Liver (tissue), 9 donors: ENCODE data around the gene SMYD3. TPM values are rescaled to one million over a fixed set of nuclear protein-coding genes. Genes with fewer than 3 reads are reported as not detected.
"Not testable (repeated sequence)": the region's sequence is repeated elsewhere in the genome, so short reads cannot be mapped to it uniquely, and the experiment has no call there.

Experiments
- DNase-seq: peaks from one replicate; pipeline ENCODE4 v3.0.0-alpha.2; 2017; ENCODE audit warnings: low spot score
- H3K27ac ChIP-seq, 2 donors: one replicate each; pipeline ENCODE4 v1.7.0; 2013; ENCODE audit warnings: inconsistent platforms in 2 of 2, low read length in 2 of 2, control low read depth in 1 of 2, low read depth in 1 of 2, mild to moderate bottlenecking in 1 of 2
- H3K27me3 ChIP-seq, 4 donors: one replicate each; pipeline versions ENCODE4 v1.6.1 to v1.7.0; 2013; ENCODE audit warnings: low read length in 3 of 4, inconsistent platforms in 1 of 4, mild to moderate bottlenecking in 1 of 4, moderate library complexity in 1 of 4; ENCODE audit not compliant: control insufficient read depth in 4 of 4, insufficient read depth in 4 of 4
- H3K36me3 ChIP-seq, 4 donors: one replicate each; pipeline versions ENCODE4 v1.6.1 to v1.7.0; 2013; ENCODE audit warnings: low read length in 3 of 4, mild to moderate bottlenecking in 3 of 4, low read depth in 1 of 4, moderate library complexity in 1 of 4; ENCODE audit not compliant: control insufficient read depth in 4 of 4, insufficient read depth in 3 of 4
- H3K4me1 ChIP-seq, 4 donors: one replicate each; pipeline versions ENCODE4 v1.6.1 to v1.7.0; 2013; ENCODE audit warnings: low read length in 3 of 4, mild to moderate bottlenecking in 3 of 4, moderate library complexity in 1 of 4; ENCODE audit not compliant: control insufficient read depth in 4 of 4, insufficient read depth in 4 of 4
- H3K4me3 ChIP-seq, 3 donors: one replicate each; pipeline versions ENCODE4 v1.6.1 to v1.7.0; 2013; ENCODE audit warnings: low read length in 3 of 3, control low read depth in 1 of 3, low read depth in 1 of 3, mild to moderate bottlenecking in 1 of 3
- H3K9ac ChIP-seq, 2 donors: one replicate each; pipeline ENCODE4 v1.7.0; 2013; ENCODE audit warnings: low read length in 2 of 2, mild to moderate bottlenecking in 2 of 2, moderate library complexity in 2 of 2, control low read depth in 1 of 2, low read depth in 1 of 2
- H3K9me3 ChIP-seq, 4 donors: one replicate each; pipeline versions ENCODE4 v1.6.1 to v1.7.0; 2013; ENCODE audit warnings: low read length in 3 of 4; ENCODE audit not compliant: control insufficient read depth in 4 of 4
- EGR1 ChIP-seq, 2 donors: IDR thresholded peaks; 2 replicates each; pipeline ENCODE4 v1.6.1; 2016 to 2018; ENCODE audit warnings: antibody characterized with exemption in 2 of 2, low read depth in 2 of 2
- FOXA2 ChIP-seq: IDR thresholded peaks from 2 replicates; pipeline ENCODE4 v1.6.1; 2016; ENCODE audit warnings: antibody characterized with exemption
- GABPA ChIP-seq, 2 donors: IDR thresholded peaks in 1 of 2; conservative IDR thresholded peaks in 1 of 2; 2 replicates each; pipeline ENCODE4 v1.6.1; 2016; ENCODE audit warnings: antibody characterized with exemption in 2 of 2, mild to moderate bottlenecking in 1 of 2, moderate library complexity in 1 of 2
- HNF4A ChIP-seq, 2 donors: conservative IDR thresholded peaks; 2 replicates each; pipeline ENCODE4 v1.6.1; 2016; ENCODE audit warnings: antibody characterized with exemption in 2 of 2, mild to moderate bottlenecking in 2 of 2
- HNF4G ChIP-seq: IDR thresholded peaks from 2 replicates; pipeline ENCODE4 v1.6.1; 2016; ENCODE audit warnings: antibody characterized with exemption
- JUND ChIP-seq, 2 donors: IDR thresholded peaks; 2 replicates each; pipeline ENCODE4 v1.6.1; 2016; ENCODE audit warnings: antibody characterized with exemption in 2 of 2
- MAX ChIP-seq: IDR thresholded peaks from 2 replicates; pipeline ENCODE4 v1.6.1; 2016; ENCODE audit warnings: antibody characterized with exemption
- NR2F2 ChIP-seq: IDR thresholded peaks from 2 replicates; pipeline ENCODE4 v1.6.1; 2016; ENCODE audit warnings: antibody characterized with exemption
- RAD21 ChIP-seq, 2 donors: IDR thresholded peaks; 2 replicates each; pipeline ENCODE4 v1.6.1; 2016; ENCODE audit warnings: antibody characterized with exemption in 2 of 2, mild to moderate bottlenecking in 2 of 2
- RXRA ChIP-seq, 2 donors: IDR thresholded peaks; 2 replicates each; pipeline ENCODE4 v1.6.1; 2017 to 2018; ENCODE audit warnings: antibody characterized with exemption in 2 of 2, mild to moderate bottlenecking in 1 of 2
- TAF1 ChIP-seq: conservative IDR thresholded peaks from 2 replicates; pipeline ENCODE4 v1.6.1; 2016; ENCODE audit warnings: antibody characterized with exemption, mild to moderate bottlenecking
- YY1 ChIP-seq: IDR thresholded peaks from 2 replicates; pipeline ENCODE4 v1.6.1; 2016; ENCODE audit warnings: antibody characterized with exemption, mild to moderate bottlenecking
- ZBTB33 ChIP-seq: IDR thresholded peaks from 2 replicates; pipeline ENCODE4 v1.6.1; 2016; ENCODE audit warnings: antibody characterized with exemption
- WGBS: extraction: QIAGEN DNeasy Blood & Tissue Kit; methylation state at CpG from one replicate; pipeline ENCODE4 v1.1.7; 2013; 5-methylcytosine and 5-hydroxymethylcytosine counted together
- polyA plus RNA-seq, 2 donors: library from polyadenylated mRNA; stranded (reverse) in 1 of 2; unstranded in 1 of 2; fragments of 200-250 nt in 1 of 2; fragments of >200 nt in 1 of 2; fragmentation: Nextera tagmentation in 1 of 2; extraction: Ambion mirVana in 1 of 2; gene quantifications; one replicate each; pipeline versions ENCODE4 v1.2.1 to v1.2.3, GENCODE V29; 2013 to 2015
- total RNA-seq, 2 donors: library from RNA; depleted of rRNA; stranded (reverse); fragments of >200 nt; gene quantifications; one replicate each; pipeline ENCODE4 v1.2.3, GENCODE V29; 2014
- TF ChIP-seq, protein P1 (sequence below): IDR thresholded peaks from 2 replicates; pipeline ENCODE4 v1.6.1; 2016; ENCODE audit warnings: antibody characterized with exemption
- TF ChIP-seq, protein P2 (sequence below): fragments of 150-350 bp; IDR thresholded peaks from 2 replicates; pipeline ENCODE4 v1.5.1; 2017; ENCODE audit warnings: improper control_type of control experiment, low read depth, low read length; ENCODE audit not compliant: missing input control
- donor health status: healthy.
- donor health status: healthy.
- donor health status: healthy.
- donor health status: healthy.
- donor health status: healthy.

SMYD3 gene
- total and polyA plus RNA-seq, 4 donors = 3.1 to 9.1 (median 8.0) TPM

DNA sequence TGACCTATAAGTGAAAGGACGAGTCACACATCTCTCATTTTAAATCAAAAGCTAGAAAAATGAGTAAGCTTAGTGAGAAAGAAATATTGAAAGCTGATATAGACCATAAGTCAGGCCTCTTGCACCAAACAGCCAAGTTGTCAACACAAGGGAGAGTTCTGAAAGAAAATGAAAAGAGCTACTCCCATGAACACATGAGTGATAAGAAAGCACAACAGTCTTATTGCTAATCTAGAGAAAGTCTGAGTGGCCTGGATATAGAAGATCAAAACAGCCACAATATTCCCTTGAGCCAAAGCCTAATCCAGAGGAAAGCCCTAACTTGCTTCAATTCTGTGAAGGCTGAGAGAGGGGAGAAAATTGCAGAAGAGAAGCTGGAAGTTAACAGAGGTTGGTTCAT is 175.0 kb downstream of the SMYD3 start:
- peaks cover 0 to 3% (median 0%) of the 10 kb centered on the region in 4 donors for H3K36me3 ChIP-seq
- no peaks in the 10 kb centered on the region for H3K9me3 ChIP-seq
- no peak overlapping the region for H3K9ac ChIP-seq
- H3K4me3 ChIP-seq = no peak overlapping the region
- no peak overlapping the region for H3K27ac ChIP-seq
- H3K4me1 ChIP-seq = no peaks in the 10 kb centered on the region
- TF ChIP-seq RAD21 (IDR thresholded peaks at IDR 0.05) = no peak
- TF ChIP-seq NR2F2 = no peak
- TF ChIP-seq FOXA2 = no peak
- TF ChIP-seq EGR1 (IDR thresholded peaks at IDR 0.05; ENCODE audit: low read depth in 2 of 2) = no peak
- no peak for TF ChIP-seq TAF1
- no peak for TF ChIP-seq YY1
- TF ChIP-seq GABPA (IDR thresholded peaks at IDR 0.05 in 1 of 2, conservative IDR thresholded peaks at IDR 0.05 in 1 of 2) = no peak
- no peak for TF ChIP-seq JUND (IDR thresholded peaks at IDR 0.05)
- no peak for TF ChIP-seq HNF4G
- TF ChIP-seq ZBTB33 = no peak
- TF ChIP-seq HNF4A (conservative IDR thresholded peaks at IDR 0.05) = no peak
- no peaks in the 10 kb centered on the region for H3K27me3 ChIP-seq
- WGBS = 82% methylated on average over 1 of the region's 1 CpG
- no peak for DNase-seq

DNA sequence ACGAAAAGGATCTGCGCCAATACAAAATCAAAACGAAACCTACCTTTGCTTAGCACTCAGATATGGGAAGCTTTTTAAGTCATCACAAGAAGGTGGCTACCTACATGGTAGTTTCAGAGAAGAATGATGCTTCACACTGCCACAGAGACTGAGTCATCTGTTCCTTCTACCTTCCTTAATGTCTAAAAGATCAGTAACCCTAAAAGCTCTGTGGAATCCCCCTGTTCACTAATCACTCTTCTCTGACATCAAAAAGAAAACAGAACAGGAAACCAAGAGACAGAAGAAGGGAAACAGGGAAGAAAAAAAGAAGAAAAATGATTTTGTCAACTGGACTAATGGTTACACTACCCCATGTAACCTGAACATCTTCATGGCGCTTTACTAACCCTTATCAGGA is 177.2 kb downstream of the SMYD3 start:
- Histone ChIP-seq H3K27ac (no peak overlapping the region), H3K27me3 (no peaks in the 10 kb centered on the region), H3K4me1 (no peaks in the 10 kb centered on the region), H3K4me3 (no peak overlapping the region), H3K36me3 (peaks cover 0 to 3% (median 0%) of the 10 kb centered on the region in 4 donors), H3K9ac (no peak overlapping the region), H3K9me3 (no peaks in the 10 kb centered on the region)
- WGBS = 95% methylated on average over 4 of the region's 4 CpGs
- DNase-seq = no peak
- TF ChIP-seq, protein P1, sequence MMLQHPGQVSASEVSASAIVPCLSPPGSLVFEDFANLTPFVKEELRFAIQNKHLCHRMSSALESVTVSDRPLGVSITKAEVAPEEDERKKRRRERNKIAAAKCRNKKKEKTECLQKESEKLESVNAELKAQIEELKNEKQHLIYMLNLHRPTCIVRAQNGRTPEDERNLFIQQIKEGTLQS = no peak
- TF ChIP-seq YY1 = no peak
- no peak for TF ChIP-seq NR2F2
- TF ChIP-seq HNF4A (conservative IDR thresholded peaks at IDR 0.05) = no peak
- TF ChIP-seq RAD21 (IDR thresholded peaks at IDR 0.05) = no peak
- TF ChIP-seq GABPA (IDR thresholded peaks at IDR 0.05 in 1 of 2, conservative IDR thresholded peaks at IDR 0.05 in 1 of 2) = no peak
- TF ChIP-seq, protein P2, sequence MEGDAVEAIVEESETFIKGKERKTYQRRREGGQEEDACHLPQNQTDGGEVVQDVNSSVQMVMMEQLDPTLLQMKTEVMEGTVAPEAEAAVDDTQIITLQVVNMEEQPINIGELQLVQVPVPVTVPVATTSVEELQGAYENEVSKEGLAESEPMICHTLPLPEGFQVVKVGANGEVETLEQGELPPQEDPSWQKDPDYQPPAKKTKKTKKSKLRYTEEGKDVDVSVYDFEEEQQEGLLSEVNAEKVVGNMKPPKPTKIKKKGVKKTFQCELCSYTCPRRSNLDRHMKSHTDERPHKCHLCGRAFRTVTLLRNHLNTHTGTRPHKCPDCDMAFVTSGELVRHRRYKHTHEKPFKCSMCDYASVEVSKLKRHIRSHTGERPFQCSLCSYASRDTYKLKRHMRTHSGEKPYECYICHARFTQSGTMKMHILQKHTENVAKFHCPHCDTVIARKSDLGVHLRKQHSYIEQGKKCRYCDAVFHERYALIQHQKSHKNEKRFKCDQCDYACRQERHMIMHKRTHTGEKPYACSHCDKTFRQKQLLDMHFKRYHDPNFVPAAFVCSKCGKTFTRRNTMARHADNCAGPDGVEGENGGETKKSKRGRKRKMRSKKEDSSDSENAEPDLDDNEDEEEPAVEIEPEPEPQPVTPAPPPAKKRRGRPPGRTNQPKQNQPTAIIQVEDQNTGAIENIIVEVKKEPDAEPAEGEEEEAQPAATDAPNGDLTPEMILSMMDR = no peak
- no peak for TF ChIP-seq RXRA (IDR thresholded peaks at IDR 0.05)
- no peak for TF ChIP-seq JUND (IDR thresholded peaks at IDR 0.05)
- TF ChIP-seq EGR1 (IDR thresholded peaks at IDR 0.05; ENCODE audit: low read depth in 2 of 2) = no peak
- TF ChIP-seq MAX = no peak
- TF ChIP-seq ZBTB33 = no peak
- no peak for TF ChIP-seq HNF4G
- no peak for TF ChIP-seq TAF1

GRCh38 chr1:246329292-246329691 is 177.8 kb downstream of the SMYD3 start:
- not testable (repeated sequence) for H3K9ac ChIP-seq, H3K36me3 ChIP-seq, H3K9me3 ChIP-seq, H3K4me3 ChIP-seq, H3K27me3 ChIP-seq, H3K4me1 ChIP-seq, DNase-seq, H3K27ac ChIP-seq
- WGBS = no CpG with 5 or more reads among the region's 1 CpG
